ENCODE results near the gene TST.

DNA sequence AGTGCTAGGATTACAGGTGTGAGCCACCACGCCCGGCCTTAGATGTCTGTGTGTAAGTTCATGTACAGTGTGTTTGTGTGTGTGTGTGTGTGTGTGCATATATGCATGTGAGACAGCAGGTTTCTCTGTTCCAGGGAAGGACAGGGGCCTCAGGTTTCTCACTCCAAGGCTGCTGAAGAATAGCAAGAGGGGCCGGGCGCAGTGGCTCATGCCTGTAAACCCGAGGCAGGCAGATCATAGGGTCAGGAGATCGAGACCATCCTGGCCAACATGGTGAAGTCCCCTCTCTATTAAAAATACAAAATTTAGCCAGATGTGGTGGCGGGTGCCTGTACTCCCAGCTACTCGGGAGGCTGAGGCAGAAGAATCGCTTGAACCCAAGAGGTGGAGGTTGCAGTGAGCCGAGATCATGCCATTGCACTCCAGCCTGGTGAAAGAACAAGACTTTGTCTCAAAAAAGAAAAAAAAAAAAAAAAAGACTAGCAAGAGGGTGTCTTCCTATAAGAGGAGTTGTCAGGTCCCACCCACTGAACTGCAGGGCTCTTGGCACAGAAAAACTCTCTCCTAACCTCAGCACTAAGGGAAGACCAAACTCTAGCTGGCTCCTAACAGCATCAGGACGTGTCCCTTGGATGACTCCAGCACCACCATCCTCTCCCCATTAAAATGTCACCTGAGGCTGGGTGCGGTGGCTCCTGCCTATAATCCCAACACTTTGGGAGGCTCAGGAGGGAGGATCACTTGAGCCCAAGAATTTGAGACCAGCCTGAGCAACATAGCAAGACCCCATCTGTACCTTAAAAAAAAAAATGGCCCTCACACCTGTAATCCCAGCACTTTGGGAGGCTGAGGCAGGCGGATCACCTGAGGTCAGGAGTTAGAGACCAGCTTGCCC, 40.0 kb downstream of the TST start:
- TF ChIP-seq, protein P1, sequence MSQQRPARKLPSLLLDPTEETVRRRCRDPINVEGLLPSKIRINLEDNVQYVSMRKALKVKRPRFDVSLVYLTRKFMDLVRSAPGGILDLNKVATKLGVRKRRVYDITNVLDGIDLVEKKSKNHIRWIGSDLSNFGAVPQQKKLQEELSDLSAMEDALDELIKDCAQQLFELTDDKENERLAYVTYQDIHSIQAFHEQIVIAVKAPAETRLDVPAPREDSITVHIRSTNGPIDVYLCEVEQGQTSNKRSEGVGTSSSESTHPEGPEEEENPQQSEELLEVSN (IDR thresholded peaks at IDR 0.05; ENCODE audit: borderline replicate concordance, low read depth) = no peak
- no peak for TF ChIP-seq JUN (IDR thresholded peaks at IDR 0.05)
- TF ChIP-seq CTCF (IDR thresholded peaks at IDR 0.05) = no peak
- no peak for TF ChIP-seq POLR2A (IDR thresholded peaks at IDR 0.05; ENCODE audit: low read length)
- TF ChIP-seq ZSCAN20 (CRISPR knock-in tag; IDR thresholded peaks at IDR 0.05) = no peak
- TF ChIP-seq ZFP36 (IDR thresholded peaks at IDR 0.05; ENCODE audit: borderline replicate concordance, partially characterized antibody) = no peak
- no peak for TF ChIP-seq MYC (IDR thresholded peaks at IDR 0.05; ENCODE audit: borderline replicate concordance, low read length)
- TF ChIP-seq JUNB (IDR thresholded peaks at IDR 0.05) = no peak
- TF ChIP-seq ESRRA (IDR thresholded peaks at IDR 0.05; ENCODE audit: borderline replicate concordance, low read length) = no peak
- no peak for TF ChIP-seq RAD21 (conservative IDR thresholded peaks at IDR 0.05 in 1 of 2, IDR thresholded peaks at IDR 0.05 in 1 of 2)
- TF ChIP-seq USF2 (IDR thresholded peaks at IDR 0.05) = no peak
- TF ChIP-seq, protein P2, sequence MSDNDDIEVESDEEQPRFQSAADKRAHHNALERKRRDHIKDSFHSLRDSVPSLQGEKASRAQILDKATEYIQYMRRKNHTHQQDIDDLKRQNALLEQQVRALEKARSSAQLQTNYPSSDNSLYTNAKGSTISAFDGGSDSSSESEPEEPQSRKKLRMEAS (IDR thresholded peaks at IDR 0.05) = no peak
